ENCODE data around the gene CDK8. TPM values are rescaled to one million over a fixed set of nuclear protein-coding genes. Genes with fewer than 3 reads are reported as not detected.

Gene CDK8
- total and polyA plus RNA-seq, 9 of the 15 experiments (the other 6 are each of a cell fraction or from before 2014, with no cell fraction given): 11.3 to 33.7 (median 20.3) TPM

GRCh38 chr13:26344980-26345379, 91.1 kb downstream of the CDK8 start:
- DNase-seq (ENCODE audit: extremely low read depth in 1 of 4, low spot score in 3 of 4): no peak
- no peak overlapping the region for H3K27ac ChIP-seq (ENCODE audit: extremely low read depth, low read depth, low read length)
- peaks cover 0 to 17% of the 10 kb centered on the region in 2 experiments; a peak in 2 of 5 replicates for H3K4me1 ChIP-seq (replicated peaks in 1 of 2; ENCODE audit: control insufficient read depth in 2 of 2, insufficient read depth in 2 of 2, low read length in 2 of 2)
- 92% methylated on average over 4 of the region's 4 CpGs for WGBS (ENCODE audit: insufficient coverage, low coverage, missing lambda C conversion rate)
- H3K4me3 ChIP-seq: no peak overlapping the region
- FAIRE-seq: no peak
- no peak overlapping the region for H3K9ac ChIP-seq (ENCODE audit: insufficient read depth in 1 of 2, low read depth in 2 of 2, low read length in 2 of 2)
- ChIA-PET POLR2A (no interaction called here), CTCF (ENCODE audit: low intra/inter-chr PET ratio) (no interaction called here)
- H2AFZ ChIP-seq (ENCODE audit: low read depth, low read length): no peak overlapping the region
- H4K20me1 ChIP-seq (replicated peaks; ENCODE audit: control insufficient read depth, insufficient read depth, low read length): no peaks in the 10 kb centered on the region
- BruUV-seq (replicated peaks): no TSS peak
- no peaks in the 10 kb centered on the region for H3K36me3 ChIP-seq (ENCODE audit: control insufficient read depth, insufficient read depth, low read length)
- TF ChIP-seq KDM4B (IDR thresholded peaks at IDR 0.05; ENCODE audit: borderline replicate concordance in 2 of 2, low read depth in 1 of 2): no peak
- TF ChIP-seq U2AF1 (optimal IDR thresholded peaks at IDR 0.05; ENCODE audit: low read depth, low read length): no peak
- no peak for TF ChIP-seq EHMT2 (IDR thresholded peaks at IDR 0.05)
- TF ChIP-seq ZBTB33 (CRISPR knock-in tag; IDR thresholded peaks at IDR 0.05): no peak
- no peak for TF ChIP-seq BCOR (IDR thresholded peaks at IDR 0.05)
- TF ChIP-seq ZC3H11A (IDR thresholded peaks at IDR 0.05; ENCODE audit: low read depth, low read length): no peak
- no peak for TF ChIP-seq ZFP91 (CRISPR knock-in tag; IDR thresholded peaks at IDR 0.05)
- TF ChIP-seq, protein P1, sequence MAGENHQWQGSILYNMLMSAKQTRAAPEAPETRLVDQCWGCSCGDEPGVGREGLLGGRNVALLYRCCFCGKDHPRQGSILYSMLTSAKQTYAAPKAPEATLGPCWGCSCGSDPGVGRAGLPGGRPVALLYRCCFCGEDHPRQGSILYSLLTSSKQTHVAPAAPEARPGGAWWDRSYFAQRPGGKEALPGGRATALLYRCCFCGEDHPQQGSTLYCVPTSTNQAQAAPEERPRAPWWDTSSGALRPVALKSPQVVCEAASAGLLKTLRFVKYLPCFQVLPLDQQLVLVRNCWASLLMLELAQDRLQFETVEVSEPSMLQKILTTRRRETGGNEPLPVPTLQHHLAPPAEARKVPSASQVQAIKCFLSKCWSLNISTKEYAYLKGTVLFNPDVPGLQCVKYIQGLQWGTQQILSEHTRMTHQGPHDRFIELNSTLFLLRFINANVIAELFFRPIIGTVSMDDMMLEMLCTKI (IDR thresholded peaks at IDR 0.05; ENCODE audit: partially characterized antibody): no peak
- TF ChIP-seq JUNB (CRISPR knock-in tag; conservative IDR thresholded peaks at IDR 0.05): no peak
- TF ChIP-seq RCOR1 (IDR thresholded peaks at IDR 0.05; ENCODE audit: borderline replicate concordance in 1 of 2, low read depth in 2 of 2, low read length in 2 of 2): no peak
- TF ChIP-seq KDM2B (CRISPR knock-in tag; IDR thresholded peaks at IDR 0.05): no peak
- no peak for TF ChIP-seq EP400 (IDR thresholded peaks at IDR 0.05)
- TF ChIP-seq COPS2 (conservative IDR thresholded peaks at IDR 0.05): no peak
- no peak for TF ChIP-seq SIRT6 (IDR thresholded peaks at IDR 0.05; ENCODE audit: low read depth, low read length)
- no peak for TF ChIP-seq NONO (IDR thresholded peaks at IDR 0.05; ENCODE audit: low read depth in 2 of 2, low read length in 1 of 2)
- TF ChIP-seq, protein P2, sequence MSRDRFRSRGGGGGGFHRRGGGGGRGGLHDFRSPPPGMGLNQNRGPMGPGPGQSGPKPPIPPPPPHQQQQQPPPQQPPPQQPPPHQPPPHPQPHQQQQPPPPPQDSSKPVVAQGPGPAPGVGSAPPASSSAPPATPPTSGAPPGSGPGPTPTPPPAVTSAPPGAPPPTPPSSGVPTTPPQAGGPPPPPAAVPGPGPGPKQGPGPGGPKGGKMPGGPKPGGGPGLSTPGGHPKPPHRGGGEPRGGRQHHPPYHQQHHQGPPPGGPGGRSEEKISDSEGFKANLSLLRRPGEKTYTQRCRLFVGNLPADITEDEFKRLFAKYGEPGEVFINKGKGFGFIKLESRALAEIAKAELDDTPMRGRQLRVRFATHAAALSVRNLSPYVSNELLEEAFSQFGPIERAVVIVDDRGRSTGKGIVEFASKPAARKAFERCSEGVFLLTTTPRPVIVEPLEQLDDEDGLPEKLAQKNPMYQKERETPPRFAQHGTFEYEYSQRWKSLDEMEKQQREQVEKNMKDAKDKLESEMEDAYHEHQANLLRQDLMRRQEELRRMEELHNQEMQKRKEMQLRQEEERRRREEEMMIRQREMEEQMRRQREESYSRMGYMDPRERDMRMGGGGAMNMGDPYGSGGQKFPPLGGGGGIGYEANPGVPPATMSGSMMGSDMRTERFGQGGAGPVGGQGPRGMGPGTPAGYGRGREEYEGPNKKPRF (IDR thresholded peaks at IDR 0.05; ENCODE audit: low read depth, low read length): no peak
- TF ChIP-seq MTA2 (IDR thresholded peaks at IDR 0.05; ENCODE audit: low read depth): no peak
- TF ChIP-seq TCF7L2 (IDR thresholded peaks at IDR 0.05; ENCODE audit: low read depth, low read length): no peak
- no peak for ATAC-seq
- no peaks in the 10 kb centered on the region for H3K9me3 ChIP-seq (replicated peaks; ENCODE audit: control insufficient read depth, insufficient read depth, low read depth, low read length)
- no peaks in the 10 kb centered on the region for H3K27me3 ChIP-seq (ENCODE audit: control insufficient read depth in 2 of 2, insufficient read depth in 2 of 2, low read length in 2 of 2)
- in situ Hi-C loops (cut with MboI) (no loop called here), intact Hi-C loops (cut with micrococcal nuclease) (no loop called here)
- no peaks in the 10 kb centered on the region for H3K79me2 ChIP-seq (ENCODE audit: control insufficient read depth, insufficient read depth, low read length)
- H3K9me1 ChIP-seq (ENCODE audit: control insufficient read depth, insufficient read depth, low read length): no peaks in the 10 kb centered on the region
- H3K4me2 ChIP-seq (ENCODE audit: insufficient read depth, low read length): no peak overlapping the region

Measured in K562 (cell line).